Lower leg skin (tissue), 4 donors: ENCODE data around the gene PHRF1. TPM values are rescaled to one million over a fixed set of nuclear protein-coding genes. Genes with fewer than 3 reads are reported as not detected.

Source experiments
- DNase-seq, 2 donors: peaks; one replicate each; pipeline ENCODE4 v3.0.0-alpha.2; 2019; ENCODE audit warnings: low spot score in 2 of 2
- H3K4me3 ChIP-seq: fragments of 200-600 bp; sonication (generic); 2 replicates; pipeline ENCODE4 v1.5.1; 2017; ENCODE audit warnings: mild to moderate bottlenecking, low read depth; ENCODE audit not compliant: poor library complexity, severe bottlenecking
- CTCF ChIP-seq, 3 donors: fragments of 450-650 bp; IDR thresholded peaks; one replicate each; pipeline ENCODE4 v1.5.1; 2016; ENCODE audit warnings: antibody characterized with exemption in 3 of 3, mild to moderate bottlenecking in 3 of 3, moderate library complexity in 2 of 3
- POLR2A ChIP-seq, 2 donors: fragments of 450-650 bp; IDR thresholded peaks; one replicate each; pipeline ENCODE4 v1.6.1; 2016 to 2017; ENCODE audit warnings: antibody characterized with exemption in 2 of 2, mild to moderate bottlenecking in 1 of 2, moderate library complexity in 1 of 2
- WGBS, 2 donors: methylation state at CpG; one replicate each; pipeline ENCODE4 v1.1.5; 2018; 5-methylcytosine and 5-hydroxymethylcytosine counted together
- intact Hi-C: fragments of 100-400 bp; cut with DNase I; formaldehyde crosslinking; loops from one replicate; pipeline ENCODE4 v1.15.0; 2023; ENCODE audit warnings: low total_unique reads
- total RNA-seq, 4 donors: library from RNA; depleted of rRNA; stranded (reverse); fragments of >200 nt; gene quantifications; one replicate each; pipeline ENCODE4 v1.1.0, GENCODE V29; 2016

PHRF1 gene
- total RNA-seq, 4 donors from 2014 or later = 30.0 to 55.2 (median 31.5) TPM

GRCh38 chr11:624705-625635 lies 48.7 kb downstream of the PHRF1 start, which contains the start of gene CDHR5:
Gene CDHR5 (minus strand): TSS chr11:624955. CDS start chr11:624902, 53 bp downstream.
- TF ChIP-seq CTCF (IDR thresholded peaks at IDR 0.05) = no peak
- no peak for TF ChIP-seq POLR2A (IDR thresholded peaks at IDR 0.05)
- no peak within 1 kb of the TSS for H3K4me3 ChIP-seq
- intact Hi-C loops = no loop called here
- WGBS, 2 donors = 73 to 75% methylated on average over 27 to 30 of the region's 33 CpGs
- no peak for DNase-seq

GRCh38 chr11:625636-626268 lies 49.5 kb downstream of the PHRF1 start:
- DNase-seq = no peak
- no peak for TF ChIP-seq POLR2A (IDR thresholded peaks at IDR 0.05)
- TF ChIP-seq CTCF (IDR thresholded peaks at IDR 0.05) = no peak
- WGBS, 2 donors = 84% methylated on average over 10 to 22 of the region's 22 CpGs
- intact Hi-C loops = no loop called here
- H3K4me3 ChIP-seq = no peak overlapping the region

GRCh38 chr11:626475-627307 lies 50.4 kb downstream of the PHRF1 start, which contains the start of gene SCT:
Gene SCT (minus strand): TSS chr11:627181. CDS start chr11:627143, 38 bp downstream.
- no peak for DNase-seq
- WGBS, 2 donors = 22 to 53% methylated on average over 5 to 12 of the region's 72 CpGs
- no peak for TF ChIP-seq POLR2A (IDR thresholded peaks at IDR 0.05)
- no peak for TF ChIP-seq CTCF (IDR thresholded peaks at IDR 0.05)
- intact Hi-C loops = no loop called here
- no peak within 1 kb of the TSS for H3K4me3 ChIP-seq

- no peak for DNase-seq
- intact Hi-C loops = no loop called here
- H3K4me3 ChIP-seq = no peak overlapping the region
- TF ChIP-seq CTCF (IDR thresholded peaks at IDR 0.05) (no peak), POLR2A (IDR thresholded peaks at IDR 0.05) (no peak)
- WGBS, 2 donors = 26 to 27% methylated on average over 19 to 22 of the region's 28 CpGs
Observed at GRCh38 chr11:627308-627576, 51.0 kb downstream of the PHRF1 start.

GRCh38 chr11:628056-628455 lies 51.8 kb downstream of the PHRF1 start:
- no peak overlapping the region for H3K4me3 ChIP-seq
- WGBS, 2 donors = 91 to 92% methylated on average over 31 of the region's 31 CpGs
- DNase-seq = no peak
- TF ChIP-seq CTCF (IDR thresholded peaks at IDR 0.05) = no peak
- TF ChIP-seq POLR2A (IDR thresholded peaks at IDR 0.05) = no peak
- intact Hi-C loops = no loop called here
